Loucy (cell line): ENCODE data around the gene NUTF2.

ENCODE experiments used
- H2AFZ ChIP-seq: fragments of 200-600 bp; sonication (generic); 2 replicates; pipeline ENCODE4 v1.6.0; 2016; ENCODE audit warnings: antibody characterized with exemption, mild to moderate bottlenecking, low read length, moderate library complexity
- H3F3A ChIP-seq: fragments of 200-600 bp; 2 replicates; pipeline ENCODE4 v1.6.0; 2016; ENCODE audit warnings: antibody characterized with exemption, low read depth, mild to moderate bottlenecking
- H3K27me3 ChIP-seq: fragments of 200-600 bp; sonication (generic); 2 replicates; pipeline ENCODE4 v1.6.1; 2014; ENCODE audit warnings: low read length, mild to moderate bottlenecking; ENCODE audit not compliant: insufficient read depth, poor library complexity, severe bottlenecking
- H3K36me3 ChIP-seq: fragments of 200-600 bp; sonication (generic); 2 replicates; pipeline ENCODE4 v1.6.1; 2016; ENCODE audit warnings: low read length; ENCODE audit not compliant: insufficient read depth
- H3K4me1 ChIP-seq: fragments of 200-600 bp; sonication (generic); 2 replicates; pipeline ENCODE4 v1.5.1; 2014; ENCODE audit warnings: low read length, mild to moderate bottlenecking; ENCODE audit not compliant: insufficient read depth, poor library complexity, severe bottlenecking
- H3K4me2 ChIP-seq: fragments of 200-600 bp; sonication (generic); 2 replicates; pipeline ENCODE4 v1.6.0; 2014; ENCODE audit warnings: antibody characterized with exemption, low read length, low read depth, mild to moderate bottlenecking; ENCODE audit not compliant: poor library complexity, severe bottlenecking
- H3K4me3 ChIP-seq: fragments of 200-600 bp; sonication (generic); 2 replicates; pipeline ENCODE4 v1.5.1; 2014; ENCODE audit warnings: low read length, mild to moderate bottlenecking, mixed read lengths; ENCODE audit not compliant: poor library complexity, severe bottlenecking
- H3K79me2 ChIP-seq: fragments of 200-600 bp; sonication (generic); 2 replicates; pipeline ENCODE4 v1.6.1; 2014; ENCODE audit warnings: low read length; ENCODE audit not compliant: insufficient read depth
- H3K9ac ChIP-seq: fragments of 200-600 bp; sonication (generic); 2 replicates; pipeline ENCODE4 v1.6.0; 2014; ENCODE audit warnings: mild to moderate bottlenecking, low read depth, low read length, moderate library complexity; ENCODE audit not compliant: poor library complexity, severe bottlenecking
- H3K9me2 ChIP-seq: fragments of 200-600 bp; sonication (generic); replicated peaks from 2 replicates; pipeline ENCODE4 v1.6.1; 2016; ENCODE audit warnings: low read depth, low read length, mixed read lengths
- H3K9me3 ChIP-seq: fragments of 200-600 bp; sonication (generic); 2 replicates; pipeline ENCODE4 v1.6.1; 2014; ENCODE audit warnings: mild to moderate bottlenecking, antibody characterized with exemption, low read length, low read depth; ENCODE audit not compliant: insufficient read depth
- H4K20me1 ChIP-seq: fragments of 200-600 bp; sonication (generic); 2 replicates; pipeline ENCODE4 v1.6.0; 2014; ENCODE audit warnings: antibody characterized with exemption, low read length, mild to moderate bottlenecking; ENCODE audit not compliant: insufficient read depth, poor library complexity, severe bottlenecking
- CTCF ChIP-seq: fragments of 200-600 bp; sonication (generic); conservative IDR thresholded peaks from 2 replicates; pipeline ENCODE4 v1.5.1; 2014; ENCODE audit warnings: mild to moderate bottlenecking, antibody characterized with exemption, low read length
- EZH2phosphoT487 ChIP-seq: fragments of 200-600 bp; IDR thresholded peaks from 2 replicates; pipeline ENCODE4 v1.6.1; 2018; ENCODE audit warnings: antibody characterized with exemption, mild to moderate bottlenecking, moderate library complexity, borderline replicate concordance

NUTF2 gene

GRCh38 chr16:67915831-67916723, 69.3 kb downstream of the NUTF2 start:
- no peaks in the 10 kb centered on the region for H4K20me1 ChIP-seq

GRCh38 chr16:67917140-67917851, 70.6 kb downstream of the NUTF2 start:
- Histone ChIP-seq H3K4me2 (no peak overlapping the region), H2AFZ (no peak overlapping the region), H3F3A (no peaks in the 10 kb centered on the region), H3K27me3 (no peaks in the 10 kb centered on the region), H3K4me3 (no peak overlapping the region), H3K79me2 (no peaks in the 10 kb centered on the region), H3K9me3 (no peaks in the 10 kb centered on the region), H3K9ac (no peak overlapping the region), H3K9me2 (no peaks in the 10 kb centered on the region), H3K4me1 (no peaks in the 10 kb centered on the region), H4K20me1 (no peaks in the 10 kb centered on the region), H3K36me3 (no peaks in the 10 kb centered on the region)
- no peak for TF ChIP-seq EZH2phosphoT487
- TF ChIP-seq CTCF, result no peak

More at GRCh38 chr16:67915831-67916723, 69.3 kb downstream of the NUTF2 start:
- Histone ChIP-seq H3K79me2 (no peaks in the 10 kb centered on the region), H3K27me3 (no peaks in the 10 kb centered on the region), H3K9me2 (no peaks in the 10 kb centered on the region), H3K4me2 (no peak overlapping the region), H2AFZ (no peak overlapping the region), H3K36me3 (no peaks in the 10 kb centered on the region), H3K9me3 (no peaks in the 10 kb centered on the region), H3K9ac (no peak overlapping the region), H3K4me3 (no peak overlapping the region), H3K4me1 (peaks cover 1% of the 10 kb centered on the region), H3F3A (no peaks in the 10 kb centered on the region)
- TF ChIP-seq EZH2phosphoT487 (no peak), CTCF (no peak)

- H2AFZ ChIP-seq, result no peak overlapping the region
- H3K36me3 ChIP-seq, result no peaks in the 10 kb centered on the region
- TF ChIP-seq EZH2phosphoT487, result no peak
- TF ChIP-seq CTCF, result no peak
- no peaks in the 10 kb centered on the region for H3F3A ChIP-seq
- no peak overlapping the region for H3K4me3 ChIP-seq
- H3K27me3 ChIP-seq, result no peaks in the 10 kb centered on the region
- H3K79me2 ChIP-seq, result no peaks in the 10 kb centered on the region
- no peaks in the 10 kb centered on the region for H3K4me1 ChIP-seq
- H3K4me2 ChIP-seq, result no peak overlapping the region
- H3K9me3 ChIP-seq, result no peaks in the 10 kb centered on the region
- no peak overlapping the region for H3K9ac ChIP-seq
- H3K9me2 ChIP-seq, result no peaks in the 10 kb centered on the region
- H4K20me1 ChIP-seq, result no peaks in the 10 kb centered on the region
Measured at GRCh38 chr16:67917852-67918236, 71.1 kb downstream of the NUTF2 start.
